GM12865 (cell line): ENCODE data around the gene FHIT.

ENCODE experiments used
- DNase-seq: peaks from one replicate; pipeline ENCODE4 v3.0.0; 2010; ENCODE audit warnings: low read depth
- H3K4me3 ChIP-seq: 2 replicates; pipeline ENCODE4 v1.5.1; 2011; ENCODE audit warnings: mild to moderate bottlenecking, low read depth, low read length, control low read depth
- CTCF ChIP-seq: IDR thresholded peaks from 2 replicates; pipeline ENCODE4 v1.5.1; 2011; ENCODE audit warnings: low read length, control low read depth, low read depth, inconsistent platforms; ENCODE audit not compliant: insufficient read depth; ENCODE audit errors: missing control alignments

The FHIT gene

GRCh38 chr3:60886518-60886917 lies 364.7 kb downstream of the FHIT start:
- TF ChIP-seq CTCF = no peak
- DNase-seq = no peak

GRCh38 chr3:60884005-60884404 lies 367.2 kb downstream of the FHIT start:
- no peak for DNase-seq
- H3K4me3 ChIP-seq = no peak overlapping the region
- no peak for TF ChIP-seq CTCF

More at GRCh38 chr3:60886518-60886917, 364.7 kb downstream of the FHIT start:
- no peak overlapping the region for H3K4me3 ChIP-seq

GRCh38 chr3:60877188-60877587 lies 374.1 kb downstream of the FHIT start:
- no peak overlapping the region for H3K4me3 ChIP-seq
- no peak for TF ChIP-seq CTCF
- DNase-seq = no peak

- TF ChIP-seq CTCF = no peak
- no peak overlapping the region for H3K4me3 ChIP-seq
- no peak for DNase-seq
These were observed 380.9 kb downstream of the FHIT start for GRCh38 chr3:60870396-60870795.

GRCh38 chr3:60867200-60867599 lies 384.1 kb downstream of the FHIT start:
- no peak for DNase-seq
- H3K4me3 ChIP-seq = no peak overlapping the region
- TF ChIP-seq CTCF = no peak

GRCh38 chr3:60856257-60857046 lies 394.8 kb downstream of the FHIT start:
- H3K4me3 ChIP-seq = no peak overlapping the region
- TF ChIP-seq CTCF = no peak
- no peak for DNase-seq

- TF ChIP-seq CTCF = no peak
- H3K4me3 ChIP-seq = no peak overlapping the region
- DNase-seq = no peak
These were observed 396.0 kb downstream of the FHIT start for GRCh38 chr3:60855250-60855649.
